Measurements from ENCODE around the gene SLC26A8.

SLC26A8 gene

DNA sequence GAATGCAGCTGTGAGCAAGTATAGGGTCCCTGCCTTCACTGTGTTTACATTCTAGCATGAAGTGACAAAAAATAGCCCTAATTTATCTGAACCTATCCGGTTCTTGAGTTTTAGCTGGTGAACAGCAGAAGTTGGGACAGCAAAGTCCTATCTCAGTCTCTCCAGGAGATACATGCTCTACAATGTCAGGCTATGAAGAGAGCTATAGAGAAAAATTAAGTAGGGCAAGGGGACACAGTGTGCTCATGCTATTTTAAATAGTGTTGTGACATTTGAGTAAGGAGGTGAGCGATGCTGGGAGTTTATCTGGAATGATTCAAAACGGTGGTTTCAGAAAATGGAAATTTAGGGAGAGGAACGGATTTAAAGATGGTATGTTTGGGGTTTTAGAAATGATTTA is 124.0 kb downstream of the SLC26A8 start:
- no peak overlapping the region for H3K4me3 ChIP-seq (ENCODE audit: low read depth, low read length)
- no peak for DNase-seq (ENCODE audit: low read depth)

DNA sequence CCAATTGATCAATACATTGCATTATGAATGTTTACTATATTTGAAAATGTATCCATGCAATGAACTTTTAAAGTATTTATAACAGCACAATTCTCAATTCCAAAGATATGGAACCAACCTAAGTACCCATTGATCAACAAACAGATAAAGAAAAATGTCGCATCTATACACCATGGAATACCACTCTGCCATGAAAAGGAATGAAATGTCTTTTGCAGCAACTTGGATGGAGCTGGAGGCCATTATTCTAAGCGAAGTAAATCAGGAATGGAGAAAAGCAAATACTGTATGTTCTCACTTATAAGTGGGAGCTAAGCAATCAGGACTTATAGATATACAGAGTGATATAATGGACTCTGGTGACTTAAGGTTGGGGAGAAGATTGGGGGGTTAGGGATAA is 126.4 kb downstream of the SLC26A8 start:
- no peak overlapping the region for H3K4me3 ChIP-seq (ENCODE audit: low read depth, low read length)
- no peak for DNase-seq (ENCODE audit: low read depth)

DNA sequence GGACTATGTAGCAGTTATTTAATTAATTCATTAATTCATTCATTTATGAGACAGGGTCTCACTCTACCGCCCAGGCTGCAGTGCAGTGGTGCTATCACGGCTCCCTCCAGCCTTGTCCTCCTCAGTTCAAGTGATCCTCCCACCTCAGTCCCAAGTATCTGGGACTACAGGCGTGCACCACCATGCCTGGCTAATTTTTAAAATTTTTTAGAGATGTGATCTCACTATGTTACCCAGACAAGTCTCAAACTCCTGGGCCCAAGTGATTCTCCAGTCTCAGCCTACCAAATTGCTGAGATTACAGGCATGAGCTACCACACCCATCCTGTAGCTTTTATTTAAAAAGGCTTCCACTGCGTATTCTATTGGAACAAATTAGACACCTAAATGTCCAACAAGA is 127.0 kb downstream of the SLC26A8 start:
- no peak overlapping the region for H3K4me3 ChIP-seq (ENCODE audit: low read depth, low read length)
- no peak for DNase-seq (ENCODE audit: low read depth)

DNA sequence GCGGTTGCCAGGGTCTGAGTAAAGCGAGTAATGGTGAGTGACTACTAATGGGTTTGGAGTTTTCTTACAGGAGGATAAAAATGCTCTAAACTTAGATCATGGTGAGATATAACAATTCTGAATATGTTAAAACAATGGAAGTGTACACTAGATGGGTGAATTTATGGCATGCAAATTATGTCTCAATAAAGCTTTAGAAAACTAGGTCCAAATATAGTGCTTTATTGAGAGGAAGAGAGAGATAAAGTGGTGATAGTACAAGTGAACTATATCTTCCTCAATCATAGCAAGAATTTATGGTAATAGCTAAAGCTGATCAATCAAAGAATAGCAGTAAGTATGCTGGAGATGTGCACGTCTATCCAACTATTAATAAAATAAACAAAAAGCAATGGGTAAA is 127.4 kb downstream of the SLC26A8 start:
- no peak for DNase-seq (ENCODE audit: low read depth)
- H3K4me3 ChIP-seq (ENCODE audit: low read depth, low read length): no peak overlapping the region

DNA sequence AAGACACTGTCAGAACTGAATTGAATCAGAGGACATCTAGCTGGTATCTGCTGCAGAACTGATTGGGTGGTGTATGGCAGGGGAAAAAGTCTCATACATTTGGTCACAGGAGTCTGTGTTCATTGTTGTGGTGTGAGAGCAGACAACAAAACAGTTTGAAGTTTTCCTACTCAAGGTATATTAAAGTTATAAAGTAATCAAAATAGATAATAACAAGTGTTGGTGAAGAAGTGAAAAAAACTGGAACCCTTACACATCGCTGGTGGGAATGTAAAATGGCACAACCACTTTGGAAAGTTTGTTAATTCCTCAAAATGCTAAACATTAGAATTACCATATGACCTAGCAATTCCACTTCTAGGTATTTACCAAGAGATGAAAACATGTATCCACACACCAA is 128.2 kb downstream of the SLC26A8 start:
- H3K4me3 ChIP-seq (ENCODE audit: low read depth, low read length): no peak overlapping the region

DNA sequence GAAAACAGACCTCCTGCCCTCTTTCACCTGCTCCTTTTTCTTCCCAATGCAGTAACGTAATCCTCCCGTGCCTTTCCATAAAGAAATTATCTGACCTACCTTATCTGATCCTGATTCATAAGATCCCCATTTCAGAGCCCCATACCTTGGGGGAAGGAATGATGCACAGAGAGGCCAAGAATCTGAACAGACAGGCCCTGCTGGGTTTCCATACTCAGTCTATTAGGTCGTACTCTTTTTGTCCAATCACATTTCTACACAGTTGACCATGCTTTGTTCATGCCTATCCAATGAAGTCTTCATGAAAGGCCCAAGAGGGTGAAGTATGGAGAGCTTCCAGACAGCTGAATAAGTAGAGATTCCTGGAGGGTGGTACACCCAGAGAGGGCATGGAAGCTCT is 128.9 kb downstream of the SLC26A8 start:
- DNase-seq (ENCODE audit: low read depth): no peak
- H3K4me3 ChIP-seq (ENCODE audit: low read depth, low read length): no peak overlapping the region

More for the DNA sequence above, 128.2 kb downstream of the SLC26A8 start:
- no peak for DNase-seq (ENCODE audit: low read depth)

DNA sequence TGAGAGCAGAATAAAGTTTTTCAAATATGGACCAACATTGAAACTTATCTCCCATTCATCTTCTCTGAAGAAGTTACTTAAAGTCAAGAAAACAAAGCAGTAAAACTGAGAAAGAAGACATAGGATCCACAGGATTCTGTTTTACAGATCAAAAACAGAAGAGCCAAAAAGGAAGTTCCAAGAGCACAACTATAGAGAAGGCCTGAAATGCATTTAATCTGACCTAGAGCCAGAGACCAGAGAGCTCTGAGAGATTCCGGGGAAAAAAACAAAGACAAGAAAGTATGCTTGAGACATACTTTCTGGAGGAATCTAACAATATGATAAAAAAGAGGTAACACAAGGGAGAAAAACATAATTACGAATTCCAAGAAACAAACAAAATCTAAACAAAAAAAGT is 129.7 kb downstream of the SLC26A8 start:
- H3K4me3 ChIP-seq (ENCODE audit: low read depth, low read length): no peak overlapping the region
- DNase-seq (ENCODE audit: low read depth): no peak

Measured in skeletal muscle cell (primary cell).